Panc1 (cell line): ENCODE measurements around the gene CELA2B. TPM values are rescaled to one million over a fixed set of nuclear protein-coding genes. Genes with fewer than 3 reads are reported as not detected.

Experiments used
- ATAC-seq: fragments of 200-7000 bp; cut with Tn5 transposase; 2 replicates; pipeline ENCODE4 v1.9.1; 2020; ENCODE audit warnings: mild to moderate bottlenecking, moderate library complexity
- BruUV-seq: library from RNA; stranded (reverse); fragments of 400-500 nt; replicated peaks from 2 replicates; lab custom pipeline; 2021; lab: Mats Ljungman, UMichigan
- CTCF ChIA-PET: fragments of 300-600 bp; sonication (Branson Sonifier 250); formaldehyde crosslinking; loops from one replicate; lab custom pipeline; 2022; ENCODE audit warnings: antibody characterized with exemption; lab: Charles Lee
- POLR2A ChIA-PET: fragments of 300-600 bp; sonication (Branson Sonifier 250); formaldehyde crosslinking; loops from one replicate; lab custom pipeline; 2022; ENCODE audit warnings: antibody characterized with exemption; lab: Charles Lee
- DNase-seq: peaks from one replicate; pipeline ENCODE4 v3.0.0-alpha.2; 2010; ENCODE audit warnings: low read depth, low spot score
- H3K27ac ChIP-seq: 2 replicates; pipeline ENCODE4 v1.5.1; 2011; ENCODE audit warnings: mild to moderate bottlenecking, low read length, inconsistent platforms
- H3K27me3 ChIP-seq: fragments of 200-500 bp; sonication (Bioruptor generic); 2 replicates; pipeline ENCODE4 v1.6.0; 2014; ENCODE audit warnings: low read length, inconsistent platforms; ENCODE audit not compliant: control insufficient read depth, insufficient read depth
- H3K36me3 ChIP-seq: fragments of 200-500 bp; sonication (Bioruptor generic); 2 replicates; pipeline ENCODE4 v1.5.1; 2014; ENCODE audit warnings: inconsistent platforms, mild to moderate bottlenecking, low read length, moderate library complexity; ENCODE audit not compliant: control insufficient read depth, insufficient read depth
- H3K4me1 ChIP-seq: 2 replicates; pipeline ENCODE4 v1.5.1; 2011; ENCODE audit warnings: inconsistent platforms, mild to moderate bottlenecking, low read length, moderate library complexity; ENCODE audit not compliant: control insufficient read depth, insufficient read depth
- H3K4me3 ChIP-seq, 2 experiments: 2 replicates each; pipeline ENCODE4 v1.5.1; 2011 to 2012; ENCODE audit warnings: low read depth in 2 of 2, low read length in 2 of 2, mild to moderate bottlenecking in 2 of 2, inconsistent platforms in 1 of 2, moderate library complexity in 1 of 2
- H3K9me3 ChIP-seq: fragments of 200-500 bp; sonication (Bioruptor generic); 2 replicates; pipeline ENCODE4 v1.5.1; 2014; ENCODE audit warnings: low read depth, mild to moderate bottlenecking, inconsistent platforms, low read length, moderate library complexity; ENCODE audit not compliant: control insufficient read depth, insufficient read depth
- CTCF ChIP-seq: fragments of 450-650 bp; IDR thresholded peaks from 2 replicates; pipeline ENCODE4 v1.5.1; 2017; ENCODE audit warnings: mild to moderate bottlenecking
- POLR2AphosphoS5 ChIP-seq: IDR thresholded peaks from 2 replicates; pipeline ENCODE4 v1.6.1; 2012; ENCODE audit warnings: mild to moderate bottlenecking, low read depth, low read length, moderate library complexity
- SIN3A ChIP-seq: IDR thresholded peaks from 2 replicates; pipeline ENCODE4 v1.6.1; 2012; ENCODE audit warnings: low read depth, mild to moderate bottlenecking, low read length, moderate library complexity, borderline replicate concordance; ENCODE audit not compliant: insufficient read depth
- TCF7L2 ChIP-seq: IDR thresholded peaks from 2 replicates; pipeline ENCODE4 v1.6.1; 2011; ENCODE audit warnings: mild to moderate bottlenecking, low read depth, low read length, inconsistent platforms
- in situ Hi-C: cut with HindIII; loops from 2 replicates; pipeline ENCODE4 v1.10.0; 2016; ENCODE audit warnings: low sequenced_read_pairs, low pct_unique_long_range_greater_than_20kb
- intact Hi-C: fragments of 100-400 bp; cut with micrococcal nuclease; formaldehyde crosslinking; loops from one replicate; pipeline ENCODE4 v1.10.0; 2022; ENCODE audit not compliant: unreplicated experiment
- total RNA-seq: library from RNA; stranded (reverse); gene quantifications from one replicate; pipeline ENCODE4 v1.2.1, GENCODE V29; 2021; ENCODE audit not compliant: unreplicated experiment
- TF ChIP-seq, protein P1 (sequence below), 2 experiments: IDR thresholded peaks; 2 replicates each; pipeline ENCODE4 v1.6.1; 2011 to 2012; ENCODE audit warnings: low read depth in 2 of 2, control low read depth in 1 of 2, low read length in 1 of 2, mild to moderate bottlenecking in 1 of 2, moderate library complexity in 1 of 2; ENCODE audit not compliant: insufficient read depth in 1 of 2

CELA2B gene
- total RNA-seq, 1 experiment from 2014 or later = not detected

DNA sequence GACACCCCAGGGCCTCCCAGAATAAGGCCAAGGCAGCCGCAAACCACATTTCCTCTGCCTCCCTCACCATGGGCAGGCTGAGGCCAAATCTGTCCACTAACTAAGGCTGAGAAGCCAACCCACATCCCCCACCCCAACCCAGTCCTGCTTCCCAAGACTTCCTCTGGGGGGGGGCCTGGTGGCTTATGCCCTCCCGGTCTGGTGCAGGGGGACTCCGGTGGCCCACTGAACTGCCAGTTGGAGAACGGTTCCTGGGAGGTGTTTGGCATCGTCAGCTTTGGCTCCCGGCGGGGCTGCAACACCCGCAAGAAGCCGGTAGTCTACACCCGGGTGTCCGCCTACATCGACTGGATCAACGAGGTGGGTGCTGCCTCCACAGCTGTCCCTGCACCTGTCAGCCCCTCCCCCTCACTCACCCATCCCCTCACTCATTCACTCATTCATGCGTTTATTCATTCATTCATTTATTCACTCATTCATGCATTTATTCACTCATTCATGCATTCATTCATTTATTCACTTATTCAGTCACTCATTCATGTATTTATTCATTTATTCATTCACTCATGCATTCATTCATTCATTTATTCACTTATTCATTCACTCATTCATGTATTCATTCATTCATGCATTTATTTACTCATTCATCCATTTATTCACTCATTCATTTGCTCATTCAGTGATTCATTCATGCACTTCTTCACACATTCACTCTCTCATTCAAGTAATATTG lies 30.3 kb upstream of the CELA2B start:
- POLR2A ChIA-PET = no interaction called here
- ATAC-seq (no peak), DNase-seq (no peak)
- in situ Hi-C loops = no loop called here
- CTCF ChIA-PET = no interaction called here
- Histone ChIP-seq H3K36me3 (no peaks in the 10 kb centered on the region), H3K27me3 (no peaks in the 10 kb centered on the region), H3K4me1 (no peaks in the 10 kb centered on the region), H3K27ac (no peak overlapping the region), H3K9me3 (no peaks in the 10 kb centered on the region), H3K4me3 (no peak overlapping the region)
- intact Hi-C loops = no loop called here
- TF ChIP-seq CTCF = no peak
- TF ChIP-seq, protein P1, sequence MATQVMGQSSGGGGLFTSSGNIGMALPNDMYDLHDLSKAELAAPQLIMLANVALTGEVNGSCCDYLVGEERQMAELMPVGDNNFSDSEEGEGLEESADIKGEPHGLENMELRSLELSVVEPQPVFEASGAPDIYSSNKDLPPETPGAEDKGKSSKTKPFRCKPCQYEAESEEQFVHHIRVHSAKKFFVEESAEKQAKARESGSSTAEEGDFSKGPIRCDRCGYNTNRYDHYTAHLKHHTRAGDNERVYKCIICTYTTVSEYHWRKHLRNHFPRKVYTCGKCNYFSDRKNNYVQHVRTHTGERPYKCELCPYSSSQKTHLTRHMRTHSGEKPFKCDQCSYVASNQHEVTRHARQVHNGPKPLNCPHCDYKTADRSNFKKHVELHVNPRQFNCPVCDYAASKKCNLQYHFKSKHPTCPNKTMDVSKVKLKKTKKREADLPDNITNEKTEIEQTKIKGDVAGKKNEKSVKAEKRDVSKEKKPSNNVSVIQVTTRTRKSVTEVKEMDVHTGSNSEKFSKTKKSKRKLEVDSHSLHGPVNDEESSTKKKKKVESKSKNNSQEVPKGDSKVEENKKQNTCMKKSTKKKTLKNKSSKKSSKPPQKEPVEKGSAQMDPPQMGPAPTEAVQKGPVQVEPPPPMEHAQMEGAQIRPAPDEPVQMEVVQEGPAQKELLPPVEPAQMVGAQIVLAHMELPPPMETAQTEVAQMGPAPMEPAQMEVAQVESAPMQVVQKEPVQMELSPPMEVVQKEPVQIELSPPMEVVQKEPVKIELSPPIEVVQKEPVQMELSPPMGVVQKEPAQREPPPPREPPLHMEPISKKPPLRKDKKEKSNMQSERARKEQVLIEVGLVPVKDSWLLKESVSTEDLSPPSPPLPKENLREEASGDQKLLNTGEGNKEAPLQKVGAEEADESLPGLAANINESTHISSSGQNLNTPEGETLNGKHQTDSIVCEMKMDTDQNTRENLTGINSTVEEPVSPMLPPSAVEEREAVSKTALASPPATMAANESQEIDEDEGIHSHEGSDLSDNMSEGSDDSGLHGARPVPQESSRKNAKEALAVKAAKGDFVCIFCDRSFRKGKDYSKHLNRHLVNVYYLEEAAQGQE (IDR thresholded peaks at IDR 0.05; ENCODE audit: insufficient read depth in 1 of 2, low read depth in 2 of 2, low read length in 1 of 2) = no peak
- no peak for TF ChIP-seq SIN3A
- BruUV-seq = no TSS peak

GRCh38 chr1:15446212-15446611 lies 29.7 kb upstream of the CELA2B start:
- no peaks in the 10 kb centered on the region for H3K27me3 ChIP-seq

More at GRCh38 chr1:15446212-15446611, 29.7 kb upstream of the CELA2B start:
- no TSS peak for BruUV-seq
- DNase-seq (no peak), ATAC-seq (no peak)
- Histone ChIP-seq H3K9me3 (no peaks in the 10 kb centered on the region), H3K4me3 (no peak overlapping the region), H3K36me3 (no peaks in the 10 kb centered on the region), H3K4me1 (no peaks in the 10 kb centered on the region), H3K27ac (no peak overlapping the region)
- in situ Hi-C loops (no loop called here), intact Hi-C loops (no loop called here)
- ChIA-PET CTCF (no interaction called here), POLR2A (no interaction called here)
- TF ChIP-seq SIN3A (no peak), CTCF (no peak), TCF7L2 (no peak), POLR2AphosphoS5 (no peak)
- TF ChIP-seq, protein P1 (IDR thresholded peaks at IDR 0.05; ENCODE audit: insufficient read depth in 1 of 2, low read depth in 2 of 2, low read length in 1 of 2) = no peak
